DOHH2 (cell line): ENCODE results near the gene ACSF3.

Experiments used
- EZH2phosphoT487 ChIP-seq: fragments of 200-600 bp; sonication (generic); IDR thresholded peaks from 2 replicates; pipeline ENCODE4 v1.6.1; 2017; ENCODE audit warnings: borderline replicate concordance, mild to moderate bottlenecking, antibody characterized with exemption, low read length, moderate library complexity, mixed read lengths
- TF ChIP-seq, protein P1 (sequence below): fragments of 200-600 bp; sonication (generic); IDR thresholded peaks from one replicate; pipeline ENCODE4 v1.5.1; 2014; ENCODE audit warnings: antibody characterized with exemption, mild to moderate bottlenecking, low read depth, low read length; ENCODE audit not compliant: poor library complexity, severe bottlenecking

GRCh38 chr16:89057738-89058137 lies 35.9 kb upstream of the ACSF3 start:
- TF ChIP-seq, protein P1, sequence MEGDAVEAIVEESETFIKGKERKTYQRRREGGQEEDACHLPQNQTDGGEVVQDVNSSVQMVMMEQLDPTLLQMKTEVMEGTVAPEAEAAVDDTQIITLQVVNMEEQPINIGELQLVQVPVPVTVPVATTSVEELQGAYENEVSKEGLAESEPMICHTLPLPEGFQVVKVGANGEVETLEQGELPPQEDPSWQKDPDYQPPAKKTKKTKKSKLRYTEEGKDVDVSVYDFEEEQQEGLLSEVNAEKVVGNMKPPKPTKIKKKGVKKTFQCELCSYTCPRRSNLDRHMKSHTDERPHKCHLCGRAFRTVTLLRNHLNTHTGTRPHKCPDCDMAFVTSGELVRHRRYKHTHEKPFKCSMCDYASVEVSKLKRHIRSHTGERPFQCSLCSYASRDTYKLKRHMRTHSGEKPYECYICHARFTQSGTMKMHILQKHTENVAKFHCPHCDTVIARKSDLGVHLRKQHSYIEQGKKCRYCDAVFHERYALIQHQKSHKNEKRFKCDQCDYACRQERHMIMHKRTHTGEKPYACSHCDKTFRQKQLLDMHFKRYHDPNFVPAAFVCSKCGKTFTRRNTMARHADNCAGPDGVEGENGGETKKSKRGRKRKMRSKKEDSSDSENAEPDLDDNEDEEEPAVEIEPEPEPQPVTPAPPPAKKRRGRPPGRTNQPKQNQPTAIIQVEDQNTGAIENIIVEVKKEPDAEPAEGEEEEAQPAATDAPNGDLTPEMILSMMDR = no peak
- TF ChIP-seq EZH2phosphoT487 = no peak
